Prostate gland (tissue), 2 donors: ENCODE results near the gene TEX35. TPM values are rescaled to one million over a fixed set of nuclear protein-coding genes. Genes with fewer than 3 reads are reported as not detected.

ENCODE experiments used
- DNase-seq: peaks from one replicate; pipeline ENCODE4 v3.0.0-alpha.2; 2019; ENCODE audit warnings: low spot score
- H3K27ac ChIP-seq, 2 donors: fragments of 200-600 bp; sonication (generic); 2 replicates each; pipeline ENCODE4 v1.5.1; 2017 to 2019
- H3K27me3 ChIP-seq: fragments of 200-600 bp; sonication (generic); replicated peaks from 2 replicates; pipeline ENCODE4 v1.5.1; 2019; ENCODE audit not compliant: insufficient read depth
- H3K36me3 ChIP-seq, 2 donors: fragments of 200-600 bp; sonication (generic); 1 replicate in 1 of 2; 2 replicates in 1 of 2; pipeline versions ENCODE4 v1.5.1 to v1.8.1; 2017 to 2019
- H3K4me1 ChIP-seq: fragments of 200-600 bp; sonication (generic); replicated peaks from 2 replicates; pipeline ENCODE4 v1.5.1; 2019
- H3K4me3 ChIP-seq, 2 donors: fragments of 200-600 bp; sonication (generic); 2 replicates each; pipeline ENCODE4 v1.5.1; 2017 to 2019
- H3K9me3 ChIP-seq: fragments of 200-600 bp; sonication (generic); 2 replicates; pipeline ENCODE4 v1.5.1; 2017
- POLR2A ChIP-seq: fragments of 450-650 bp; IDR thresholded peaks from one replicate; pipeline ENCODE4 v1.6.1; 2016; ENCODE audit warnings: antibody characterized with exemption, mild to moderate bottlenecking
- POLR2AphosphoS5 ChIP-seq: sonication (generic); formaldehyde crosslinking; IDR thresholded peaks from one replicate; pipeline ENCODE4 v1.6.1; 2017; ENCODE audit warnings: antibody characterized with exemption
- WGBS: methylation state at CpG from one replicate; pipeline ENCODE4 v1.1.5; 2018; 5-methylcytosine and 5-hydroxymethylcytosine counted together
- intact Hi-C: fragments of 100-400 bp; cut with DNase I; formaldehyde crosslinking; loops from one replicate; pipeline ENCODE4 v1.14.2; 2022
- total RNA-seq, 2 donors: library from RNA; depleted of rRNA; stranded (reverse); fragments of >200 nt; gene quantifications; one replicate each; pipeline ENCODE4 v1.1.0, GENCODE V29; 2016
- TF ChIP-seq, protein P1 (sequence below), 4 experiments: fragments of 200-600 bp in 2 of 4; fragments of 450-650 bp in 2 of 4; sonication (generic) in 2 of 4; IDR thresholded peaks; 1 replicate in 3 of 4; 2 replicates in 1 of 4; pipeline ENCODE4 v1.5.1; 2016 to 2019; ENCODE audit warnings: antibody characterized with exemption in 4 of 4, mild to moderate bottlenecking in 2 of 4, moderate library complexity in 2 of 4

Gene TEX35
- total RNA-seq, 2 donors from 2014 or later = 3.0 TPM; not detected in 1

DNA sequence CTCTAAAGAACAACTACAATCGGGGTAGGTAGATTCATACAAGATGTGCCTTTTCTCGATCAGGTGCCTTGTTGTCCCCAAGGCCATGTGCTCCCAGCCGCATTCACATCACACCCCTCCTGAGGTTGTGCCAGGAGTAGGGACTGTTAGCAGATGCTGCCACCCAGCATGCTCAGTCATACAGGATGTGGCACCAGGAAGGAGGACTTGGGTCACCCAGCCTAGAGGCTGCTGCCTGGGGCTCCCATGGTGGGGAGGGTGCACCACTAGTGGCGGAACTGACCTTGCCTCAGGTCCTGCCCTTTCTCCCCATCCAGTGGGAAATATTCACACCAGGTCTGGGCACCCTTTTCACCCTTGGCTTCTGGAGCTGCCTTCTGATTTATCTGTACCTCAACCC is 8.3 kb downstream of the TEX35 start:
- Histone ChIP-seq H3K27me3 (no peaks in the 10 kb centered on the region), H3K4me1 (no peaks in the 10 kb centered on the region), H3K9me3 (no peaks in the 10 kb centered on the region), H3K36me3 (no peaks in the 10 kb centered on the region), H3K27ac (no peak overlapping the region), H3K4me3 (no peak overlapping the region)
- TF ChIP-seq POLR2AphosphoS5 (no peak), POLR2A (no peak)
- TF ChIP-seq, protein P1, sequence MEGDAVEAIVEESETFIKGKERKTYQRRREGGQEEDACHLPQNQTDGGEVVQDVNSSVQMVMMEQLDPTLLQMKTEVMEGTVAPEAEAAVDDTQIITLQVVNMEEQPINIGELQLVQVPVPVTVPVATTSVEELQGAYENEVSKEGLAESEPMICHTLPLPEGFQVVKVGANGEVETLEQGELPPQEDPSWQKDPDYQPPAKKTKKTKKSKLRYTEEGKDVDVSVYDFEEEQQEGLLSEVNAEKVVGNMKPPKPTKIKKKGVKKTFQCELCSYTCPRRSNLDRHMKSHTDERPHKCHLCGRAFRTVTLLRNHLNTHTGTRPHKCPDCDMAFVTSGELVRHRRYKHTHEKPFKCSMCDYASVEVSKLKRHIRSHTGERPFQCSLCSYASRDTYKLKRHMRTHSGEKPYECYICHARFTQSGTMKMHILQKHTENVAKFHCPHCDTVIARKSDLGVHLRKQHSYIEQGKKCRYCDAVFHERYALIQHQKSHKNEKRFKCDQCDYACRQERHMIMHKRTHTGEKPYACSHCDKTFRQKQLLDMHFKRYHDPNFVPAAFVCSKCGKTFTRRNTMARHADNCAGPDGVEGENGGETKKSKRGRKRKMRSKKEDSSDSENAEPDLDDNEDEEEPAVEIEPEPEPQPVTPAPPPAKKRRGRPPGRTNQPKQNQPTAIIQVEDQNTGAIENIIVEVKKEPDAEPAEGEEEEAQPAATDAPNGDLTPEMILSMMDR (IDR thresholded peaks at IDR 0.05) = no peak
- WGBS = 91% methylated on average over 4 of the region's 4 CpGs
- intact Hi-C loops = no loop called here
- DNase-seq = no peak

DNA sequence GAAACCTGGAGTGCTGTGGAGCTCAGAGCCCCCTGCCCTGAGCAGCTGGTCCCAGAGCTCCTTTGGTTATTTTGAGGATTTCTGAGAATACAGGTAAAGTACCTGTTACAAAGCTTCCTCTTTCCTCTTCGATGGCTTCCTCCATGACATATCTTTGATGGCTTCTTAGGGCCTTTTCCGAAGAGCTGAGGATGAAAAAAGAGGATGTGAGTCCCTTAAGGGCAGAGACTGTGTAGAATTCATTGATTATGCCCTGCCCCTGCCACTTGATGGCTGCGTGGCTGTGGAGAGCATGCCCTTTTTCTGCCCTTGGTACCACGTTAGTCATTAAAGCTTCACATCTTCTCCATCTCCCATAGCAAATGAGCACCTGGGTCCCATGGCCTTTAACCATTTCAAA is 14.2 kb downstream of the TEX35 start:
- TF ChIP-seq POLR2A (no peak), POLR2AphosphoS5 (no peak)
- TF ChIP-seq, protein P1 (IDR thresholded peaks at IDR 0.05) = no peak
- intact Hi-C loops = no loop called here

DNA sequence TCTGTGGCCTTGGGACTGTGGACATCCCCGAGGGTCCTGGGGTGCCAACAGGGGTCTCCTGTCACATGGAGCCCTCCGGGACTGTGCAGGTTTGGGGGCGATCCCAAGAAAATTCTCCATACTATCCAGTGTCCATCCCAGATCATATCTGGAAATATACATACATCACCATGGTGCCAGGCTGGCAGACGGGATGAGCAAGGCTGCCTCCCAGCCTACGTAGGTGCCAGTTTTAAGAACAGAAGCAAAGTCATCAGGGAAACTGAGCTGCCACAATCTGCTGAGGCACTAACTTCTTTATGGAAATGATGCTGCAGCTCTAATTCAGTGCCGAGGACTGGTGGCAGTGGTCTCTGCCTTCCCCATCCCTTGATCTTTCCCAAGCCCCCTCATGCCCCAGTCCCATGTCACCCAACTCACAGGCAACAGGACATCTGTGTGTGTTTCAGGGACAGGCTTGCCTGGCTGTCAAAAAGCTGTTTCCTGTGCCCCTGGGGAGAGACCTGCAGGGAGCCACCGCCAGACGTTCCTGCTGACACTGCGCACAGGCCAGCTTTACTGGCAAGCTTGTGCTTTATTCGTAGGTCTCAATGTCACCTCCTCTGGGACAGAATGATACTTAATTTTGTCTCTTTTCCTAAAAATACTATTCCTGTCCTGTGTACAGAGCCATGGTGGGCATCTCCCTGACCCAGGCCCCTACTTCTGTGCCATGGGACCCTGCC is 15.5 kb downstream of the TEX35 start:
- no peaks in the 10 kb centered on the region for H3K36me3 ChIP-seq
- no peaks in the 10 kb centered on the region for H3K4me1 ChIP-seq
- H3K27ac ChIP-seq = no peak overlapping the region
- H3K27me3 ChIP-seq = no peaks in the 10 kb centered on the region
- WGBS = 92% methylated on average over 10 of the region's 10 CpGs
- DNase-seq = no peak
- TF ChIP-seq POLR2AphosphoS5 (no peak), POLR2A (no peak)
- TF ChIP-seq, protein P1 (IDR thresholded peaks at IDR 0.05) = no peak
- no peaks in the 10 kb centered on the region for H3K9me3 ChIP-seq
- no peak overlapping the region for H3K4me3 ChIP-seq
- intact Hi-C loops = no loop called here

More for the DNA sequence above, 14.2 kb downstream of the TEX35 start:
- H3K4me3 ChIP-seq = no peak overlapping the region
- no peaks in the 10 kb centered on the region for H3K36me3 ChIP-seq
- no peak for DNase-seq
- no peaks in the 10 kb centered on the region for H3K9me3 ChIP-seq
- no peaks in the 10 kb centered on the region for H3K27me3 ChIP-seq
- H3K4me1 ChIP-seq = no peaks in the 10 kb centered on the region
- 90% methylated on average over 4 of the region's 4 CpGs for WGBS
- no peak overlapping the region for H3K27ac ChIP-seq

DNA sequence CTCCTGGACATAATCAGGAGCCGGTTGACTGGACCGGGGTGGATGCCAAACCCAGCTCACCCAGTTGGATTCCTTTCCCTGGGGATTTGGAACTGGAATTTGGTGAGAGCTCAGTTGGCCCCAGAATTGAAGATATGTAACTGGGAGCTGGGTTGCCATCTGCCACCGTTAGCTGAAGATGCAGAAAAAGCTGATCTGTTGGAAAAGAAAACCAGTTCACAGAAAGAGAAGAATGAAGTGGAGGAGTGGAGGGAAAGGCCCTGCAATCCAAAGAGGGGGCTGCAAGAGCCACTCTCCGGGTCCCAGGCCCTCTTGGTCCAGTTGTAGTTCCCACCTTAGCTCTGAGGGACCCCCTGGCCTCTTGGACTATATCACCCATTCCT is 16.0 kb downstream of the TEX35 start:
- no peaks in the 10 kb centered on the region for H3K9me3 ChIP-seq
- H3K36me3 ChIP-seq = no peaks in the 10 kb centered on the region
- no peaks in the 10 kb centered on the region for H3K4me1 ChIP-seq
- DNase-seq = no peak
- 88% methylated on average over 4 of the region's 4 CpGs for whole genome bisulfite sequencing
- H3K27ac ChIP-seq = no peak overlapping the region
- TF ChIP-seq, protein P1 (IDR thresholded peaks at IDR 0.05) = no peak
- no peak for TF ChIP-seq POLR2A
- no peak for TF ChIP-seq POLR2AphosphoS5
- intact Hi-C loops = no loop called here
- H3K27me3 ChIP-seq = no peaks in the 10 kb centered on the region
- H3K4me3 ChIP-seq = no peak overlapping the region

DNA sequence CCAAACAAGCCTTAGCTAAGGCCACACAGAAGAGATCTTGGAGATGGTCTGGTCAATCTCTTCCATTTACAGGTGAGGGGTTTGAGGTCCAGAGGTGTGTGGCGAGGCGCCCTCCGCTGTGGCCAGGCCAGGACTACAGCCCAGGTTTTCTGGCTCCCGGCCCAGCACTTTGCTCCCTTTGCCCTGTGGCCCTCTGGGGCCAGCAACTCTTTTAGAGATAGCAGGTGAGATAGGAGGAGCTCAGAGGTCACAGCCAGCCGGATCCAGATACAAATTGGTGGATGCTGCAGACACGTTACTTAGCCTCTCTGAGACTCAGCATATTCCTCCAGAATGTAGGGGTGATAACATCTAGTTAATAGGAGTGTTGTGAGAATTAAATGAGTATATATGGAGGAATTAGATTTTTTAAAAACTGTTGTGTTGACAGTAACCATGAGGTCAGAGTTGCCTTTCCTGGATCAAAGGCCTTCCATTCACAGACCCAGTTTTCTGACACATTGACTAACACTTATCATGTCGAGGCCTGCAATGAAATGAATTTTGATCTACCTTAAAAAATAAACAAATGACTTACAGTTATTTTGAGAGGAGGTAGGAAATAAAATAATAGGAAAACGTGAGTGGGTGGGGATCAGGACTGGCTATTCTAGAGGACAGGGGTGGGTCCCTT is 16.6 kb downstream of the TEX35 start:
- DNase-seq = no peak

More for the DNA sequence above, 16.6 kb downstream of the TEX35 start:
- Histone ChIP-seq H3K4me3 (no peak overlapping the region), H3K4me1 (no peaks in the 10 kb centered on the region), H3K27ac (no peak overlapping the region), H3K9me3 (no peaks in the 10 kb centered on the region), H3K36me3 (no peaks in the 10 kb centered on the region), H3K27me3 (no peaks in the 10 kb centered on the region)
- TF ChIP-seq POLR2A (no peak), POLR2AphosphoS5 (no peak)
- TF ChIP-seq, protein P1 (IDR thresholded peaks at IDR 0.05) = no peak
- intact Hi-C loops = no loop called here
- 93% methylated on average over 8 of the region's 8 CpGs for WGBS
